HT-29 (cell line): ENCODE measurements around the gene MAPK8. TPM values are rescaled to one million over a fixed set of nuclear protein-coding genes. Genes with fewer than 3 reads are reported as not detected.
"Not testable (repeated sequence)": the region's sequence is repeated elsewhere in the genome, so short reads cannot be mapped to it uniquely, and the experiment has no call there.

Experiments
- DNase-seq: peaks from one replicate; pipeline ENCODE4 v3.0.0-alpha.2; 2015; ENCODE audit warnings: low spot score
- total RNA-seq: library from RNA; depleted of rRNA; stranded (reverse); fragments of >200 nt; shearing (Covaris generic); gene quantifications from 2 replicates; pipeline ENCODE4 v1.2.3, GENCODE V29; 2014; rRNA removed

Gene MAPK8
- total RNA-seq = 21.9 and 24.9 TPM in 2 replicates

- peak; percentile 85 for DNase-seq
Observed at GRCh38 chr10:48306265-48306869, at the start of gene MAPK8. TSS of gene MAPK8 (plus strand) at chr10:48306677. CDS start at chr10:48401661, 94,984 bp downstream.

GRCh38 chr10:48257407-48257961 lies 49.0 kb upstream of the MAPK8 start:
- no peak for DNase-seq

GRCh38 chr10:48258105-48258504 lies 48.4 kb upstream of the MAPK8 start:
- DNase-seq = no peak

GRCh38 chr10:48266528-48266927 lies 39.9 kb upstream of the MAPK8 start:
- DNase-seq = no peak

GRCh38 chr10:48271047-48271730 lies 35.3 kb upstream of the MAPK8 start:
- no peak for DNase-seq

GRCh38 chr10:48272682-48273081 lies 33.8 kb upstream of the MAPK8 start:
- DNase-seq = no peak

- no peak for DNase-seq
Observed at GRCh38 chr10:48273741-48274140, 32.7 kb upstream of the MAPK8 start.

GRCh38 chr10:48274636-48275035 lies 31.8 kb upstream of the MAPK8 start, which contains the start of gene FRMPD2:
TSS of gene FRMPD2 (minus strand) at chr10:48274696. CDS start at chr10:48274567, 129 bp downstream.
- DNase-seq = no peak

- DNase-seq = no peak
Observed at GRCh38 chr10:48277093-48277492, 29.4 kb upstream of the MAPK8 start.

GRCh38 chr10:48279081-48279751 lies 27.3 kb upstream of the MAPK8 start:
- no peak for DNase-seq

GRCh38 chr10:48281697-48282096 lies 24.8 kb upstream of the MAPK8 start:
- DNase-seq = not testable (repeated sequence)

GRCh38 chr10:48282829-48283228 lies 23.6 kb upstream of the MAPK8 start:
- no peak for DNase-seq

GRCh38 chr10:48284002-48284546 lies 22.4 kb upstream of the MAPK8 start:
- DNase-seq = peak; percentile 29

- DNase-seq = no peak
Observed at GRCh38 chr10:48284811-48285210, 21.7 kb upstream of the MAPK8 start.

- DNase-seq = no peak
Observed at GRCh38 chr10:48285710-48286109, 20.8 kb upstream of the MAPK8 start.

GRCh38 chr10:48286356-48286755 lies 20.1 kb upstream of the MAPK8 start:
- DNase-seq = no peak

GRCh38 chr10:48287417-48288391 lies 18.8 kb upstream of the MAPK8 start:
- DNase-seq = peak; percentile 40

- no peak for DNase-seq
Observed at GRCh38 chr10:48288661-48289060, 17.8 kb upstream of the MAPK8 start.

GRCh38 chr10:48289501-48290238 lies 16.8 kb upstream of the MAPK8 start:
- peak; percentile 65 for DNase-seq

GRCh38 chr10:48290286-48290685 lies 16.2 kb upstream of the MAPK8 start:
- DNase-seq = no peak
